Stimulated activated CD4-positive, alpha-beta T cell treated with anti-CD3 and anti-CD28 coated beads, Interleukin-12 subunit alpha, Interleukin-12 subunit beta, amount 100 ng/mL, for 24 hours (primary cell): ENCODE results near the gene OSM.

ENCODE experiments used
- DNase-seq, 2 experiments: peaks; one replicate each; pipeline ENCODE4 v3.0.0-alpha.2; 2020; ENCODE audit warnings: low read depth in 2 of 2

Gene OSM

GRCh38 chr22:30297991-30298701 is 31.5 kb upstream of the OSM start:
- no peak for DNase-seq

DNA sequence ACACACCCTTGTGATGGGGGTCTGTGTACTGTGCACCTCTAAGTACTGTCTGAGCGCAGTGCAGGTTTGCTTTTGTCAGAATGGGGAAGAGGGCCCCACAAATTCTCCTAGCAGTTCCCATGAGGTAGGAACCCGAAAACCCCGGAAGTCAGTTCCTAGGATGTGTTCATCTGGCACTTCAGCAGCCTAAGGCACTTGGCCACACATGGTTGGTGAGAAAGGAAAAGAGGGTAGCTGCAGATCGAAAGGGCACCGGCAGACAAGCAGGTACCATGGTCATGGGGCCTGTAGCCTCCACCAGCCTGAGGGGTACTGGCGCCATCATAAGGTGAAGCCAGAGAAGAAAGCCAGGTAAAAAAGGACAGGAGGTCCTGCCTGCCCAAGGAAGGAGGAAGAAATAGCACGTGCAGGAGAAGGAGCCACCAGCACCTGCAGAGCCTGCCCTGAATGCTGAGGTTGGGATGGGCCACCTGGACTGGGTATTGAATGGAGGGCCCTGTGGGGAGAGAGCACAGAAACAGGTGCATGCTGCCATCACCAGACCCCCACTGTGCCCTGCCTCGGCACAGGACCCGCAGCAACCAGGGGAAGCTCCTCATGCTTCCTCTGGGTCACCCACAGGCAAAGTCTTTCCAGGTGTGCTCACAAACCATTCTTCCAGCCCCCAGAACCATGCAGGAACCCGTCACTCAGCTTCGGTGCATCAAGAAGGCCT is 30.8 kb upstream of the OSM start:
- DNase-seq, result no peak

DNA sequence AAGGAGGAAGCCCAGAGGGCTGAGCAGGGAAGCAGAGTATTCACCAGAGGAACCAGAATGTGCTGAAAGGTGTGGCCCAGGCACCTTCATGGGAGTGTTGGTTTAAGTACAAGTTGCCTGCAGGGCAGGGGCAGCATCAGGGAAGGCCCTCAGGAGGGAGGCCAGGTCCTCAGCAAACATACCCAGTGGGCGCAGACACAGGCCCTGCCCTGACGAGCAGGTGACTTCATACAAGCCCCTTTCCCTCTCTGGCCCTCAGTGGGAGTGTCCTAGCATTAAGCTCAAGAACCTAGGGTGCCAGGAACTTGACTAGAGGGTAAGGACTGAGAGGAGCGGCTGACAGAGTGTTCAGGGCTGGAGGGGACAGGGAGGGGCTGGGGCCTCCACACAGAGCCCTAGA is 30.2 kb upstream of the OSM start:
- DNase-seq, result no peak

- no peak for DNase-seq
These were observed 29.7 kb upstream of the OSM start for GRCh38 chr22:30296324-30296723.

- DNase-seq, result no peak
These were observed 28.9 kb upstream of the OSM start for GRCh38 chr22:30295576-30295975.

- DNase-seq, result no peak
These were observed 28.2 kb upstream of the OSM start for GRCh38 chr22:30294830-30295229.

- DNase-seq, result no peak
These were observed 27.4 kb upstream of the OSM start for GRCh38 chr22:30294066-30294465.

GRCh38 chr22:30293026-30293425 is 26.4 kb upstream of the OSM start:
- DNase-seq, result no peak

- DNase-seq, result no peak
These were observed 25.7 kb upstream of the OSM start for GRCh38 chr22:30292069-30292970.

DNA sequence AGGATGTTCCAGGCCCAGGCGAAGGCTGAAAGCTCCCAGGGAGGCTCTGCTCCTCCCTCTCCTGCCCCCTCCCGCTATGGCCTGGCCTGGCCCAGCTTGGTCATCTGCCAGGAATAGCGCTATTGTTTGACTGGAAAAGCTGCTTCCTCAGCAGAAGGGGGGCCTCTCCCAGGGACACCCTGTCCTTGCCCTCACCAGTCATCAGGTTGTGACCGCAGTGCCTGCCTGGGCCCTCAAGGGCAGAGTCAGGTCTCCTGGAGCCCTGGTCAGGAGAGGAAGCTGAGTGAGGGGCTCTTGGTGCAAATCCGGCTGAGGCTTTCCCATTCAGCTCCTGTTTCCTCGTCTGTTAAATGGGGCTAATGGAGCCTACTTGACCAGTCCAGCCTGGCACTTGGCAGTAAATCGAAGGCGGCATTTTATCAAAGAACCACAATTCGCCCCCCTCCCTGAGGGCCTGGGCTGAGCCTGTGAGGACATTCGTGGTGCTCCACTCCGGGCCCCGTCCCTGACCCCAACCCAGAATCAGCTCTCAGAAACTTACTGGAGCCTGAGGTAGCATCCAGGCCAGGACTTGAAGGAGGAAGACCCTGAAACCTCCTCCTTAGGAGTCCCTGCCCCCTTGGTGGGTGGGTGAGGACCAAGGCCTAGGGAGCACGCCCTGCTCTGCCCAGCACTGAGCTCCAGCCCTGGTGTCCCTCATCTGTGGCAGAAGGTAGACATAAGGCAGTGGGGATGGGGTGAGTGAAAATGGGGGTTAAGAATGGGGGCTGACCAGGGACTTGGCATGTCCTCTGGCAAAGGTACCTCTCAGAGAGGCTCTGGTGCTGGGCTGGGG is 24.6 kb upstream of the OSM start:
- DNase-seq, result no peak

GRCh38 chr22:30290342-30291057 is 23.8 kb upstream of the OSM start:
- no peak for DNase-seq

DNA sequence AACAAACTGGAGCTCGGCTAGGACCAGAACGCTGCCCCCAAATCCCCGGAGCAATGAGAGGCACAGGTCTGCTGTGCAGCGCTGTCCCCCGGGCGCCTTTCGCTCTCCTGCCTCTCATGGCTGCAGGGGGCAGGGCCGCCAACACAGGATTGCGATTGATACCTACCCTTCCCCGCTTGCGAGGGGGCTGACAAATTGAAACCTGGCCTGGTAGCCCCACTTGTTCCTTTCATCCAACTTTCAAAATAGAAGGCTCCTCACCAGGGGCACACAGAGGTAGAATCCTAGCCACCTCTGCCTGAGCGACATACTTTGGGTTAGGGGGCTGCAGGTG is 23.3 kb upstream of the OSM start:
- DNase-seq, result no peak

GRCh38 chr22:30289141-30289979 is 22.7 kb upstream of the OSM start, which contains the start of gene CASTOR1:
CASTOR1 (minus strand) TSS chr22:30289505; CDS start chr22:30289497, 8 bp downstream.
- DNase-seq, result peak; percentile 82 to 95

GRCh38 chr22:30288419-30289140 is 21.9 kb upstream of the OSM start:
- DNase-seq, result no peak

GRCh38 chr22:30287648-30288418 is 21.2 kb upstream of the OSM start:
- DNase-seq, result peak; percentile 67 to 89

DNA sequence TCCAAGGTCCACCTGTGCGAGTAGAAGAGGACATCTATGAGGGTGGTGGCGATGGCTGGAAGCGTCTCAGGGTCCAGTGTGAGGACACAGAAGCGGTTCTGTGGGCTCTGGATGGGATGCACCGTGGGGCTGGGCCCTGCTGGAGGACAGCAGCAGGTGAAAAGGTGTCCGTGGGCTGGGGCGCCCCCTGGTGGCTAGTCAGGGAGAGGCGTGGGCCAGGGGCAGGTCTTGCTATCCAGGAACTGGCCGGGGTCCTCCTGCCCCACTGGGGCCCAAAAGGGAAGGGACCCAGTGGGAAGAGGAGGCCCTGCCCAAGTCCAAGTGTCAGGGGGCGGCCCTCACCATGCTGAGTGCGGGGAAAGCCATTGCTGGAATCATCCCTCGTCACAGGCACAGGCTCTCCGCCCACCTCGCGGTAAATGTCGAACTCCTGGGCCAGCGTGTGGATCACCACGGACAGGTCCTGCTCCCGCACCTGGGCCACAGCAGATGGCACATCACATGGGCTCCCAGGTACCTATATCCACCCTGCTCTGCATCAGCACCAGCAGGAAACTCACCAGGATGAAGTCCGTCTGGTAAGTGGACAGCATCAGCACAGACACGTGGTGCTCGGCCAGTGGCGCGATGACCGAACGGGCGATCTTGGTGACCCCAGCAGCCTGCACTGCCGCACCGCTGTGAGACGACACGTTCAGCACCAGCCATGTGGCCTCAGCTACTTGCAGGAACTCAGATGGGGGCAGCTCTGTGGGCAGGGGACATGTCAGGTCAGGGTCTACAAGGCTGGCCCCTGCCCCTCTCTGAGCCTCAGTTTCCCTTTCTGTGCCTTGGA is 20.4 kb upstream of the OSM start:
- DNase-seq, result peak; percentile 77 to 89

DNA sequence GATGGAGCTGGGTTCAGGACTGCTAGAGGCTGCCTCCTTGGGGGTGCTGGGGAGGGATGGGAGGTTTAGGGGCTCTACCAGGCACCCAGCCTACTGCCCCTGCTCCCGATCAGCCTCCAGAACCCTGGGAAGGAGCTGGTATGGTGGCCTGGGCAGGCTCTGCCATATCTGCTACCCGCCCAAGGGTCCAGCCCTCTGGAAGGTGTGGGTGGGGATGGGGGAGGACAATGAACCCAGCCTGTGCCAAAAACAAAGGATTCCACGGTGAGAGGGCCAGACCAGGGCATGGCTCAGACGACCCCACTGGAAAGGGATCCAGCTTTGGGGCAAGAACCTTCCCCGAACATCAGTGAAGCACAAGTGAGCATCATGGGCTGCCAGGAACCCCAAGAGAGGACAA is 19.7 kb upstream of the OSM start:
- no peak for DNase-seq

DNA sequence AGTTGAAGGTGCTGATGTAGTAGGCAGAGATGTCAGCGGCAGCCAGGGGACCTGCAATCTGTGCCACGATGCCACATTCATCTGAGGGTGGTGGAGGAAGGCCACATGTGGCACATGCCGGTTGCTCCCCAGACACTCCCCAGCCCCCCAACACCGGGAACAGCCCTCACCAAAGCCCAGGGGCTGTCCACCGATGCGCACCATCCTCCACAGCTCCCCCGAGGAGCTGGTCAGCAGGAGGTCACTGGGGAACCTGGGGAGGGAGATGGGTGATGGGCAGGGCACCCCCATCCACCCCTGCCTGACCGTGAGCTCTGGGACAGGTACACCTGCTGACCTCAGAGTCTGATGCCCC is 19.2 kb upstream of the OSM start:
- DNase-seq, result no peak
